ENCODE results near the gene SPNS3. TPM values are rescaled to one million over a fixed set of nuclear protein-coding genes. Genes with fewer than 3 reads are reported as not detected.

SPNS3 gene
- total RNA-seq, 1 experiment from 2014 or later, result 0.64 TPM

- DNase-seq (ENCODE audit: low read depth), result no peak
Measured at GRCh38 chr17:4507361-4508111, 73.8 kb downstream of the SPNS3 start.

DNA sequence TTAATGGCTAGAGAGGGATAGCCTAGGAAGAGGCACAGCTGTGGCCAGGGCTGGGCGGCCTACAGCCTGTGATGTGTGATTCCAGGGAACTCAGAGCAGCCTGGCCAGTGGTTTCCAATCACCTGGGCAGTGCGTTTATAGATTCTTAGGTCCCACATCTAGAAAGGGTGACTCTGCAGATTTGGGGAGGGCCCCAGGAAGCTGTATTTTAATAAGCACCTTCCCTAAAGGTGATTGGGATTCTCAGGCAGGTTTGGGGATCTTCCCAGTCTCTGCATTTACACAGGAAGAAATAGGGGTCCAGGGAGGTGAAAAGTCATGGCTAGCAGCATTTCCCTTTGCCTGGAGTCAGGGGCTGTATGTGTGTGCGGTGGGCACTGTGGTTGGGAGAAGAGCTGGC, 74.5 kb downstream of the SPNS3 start:
- no peak for DNase-seq (ENCODE audit: low read depth)

- DNase-seq (ENCODE audit: low read depth), result no peak
Measured at GRCh38 chr17:4509401-4509800, 75.7 kb downstream of the SPNS3 start.

GRCh38 chr17:4509923-4510617, 76.3 kb downstream of the SPNS3 start:
- no peak for DNase-seq (ENCODE audit: low read depth)

DNA sequence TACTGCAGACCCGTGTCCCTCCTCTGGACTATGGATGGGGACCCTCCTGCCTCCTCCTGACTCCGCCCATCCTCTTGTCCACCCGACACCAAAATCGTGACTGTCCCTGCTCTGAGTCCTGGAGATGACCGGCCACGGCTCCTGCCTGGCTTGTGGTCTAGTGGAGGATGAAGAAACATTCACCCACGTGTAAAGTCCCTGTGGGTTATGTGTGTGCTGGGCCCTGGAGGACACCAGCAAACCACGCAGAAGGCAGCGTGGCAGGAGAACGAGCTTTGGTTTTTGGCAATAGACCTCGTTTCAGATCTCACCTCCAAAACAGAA, 76.8 kb downstream of the SPNS3 start:
- no peak for DNase-seq (ENCODE audit: low read depth)

DNA sequence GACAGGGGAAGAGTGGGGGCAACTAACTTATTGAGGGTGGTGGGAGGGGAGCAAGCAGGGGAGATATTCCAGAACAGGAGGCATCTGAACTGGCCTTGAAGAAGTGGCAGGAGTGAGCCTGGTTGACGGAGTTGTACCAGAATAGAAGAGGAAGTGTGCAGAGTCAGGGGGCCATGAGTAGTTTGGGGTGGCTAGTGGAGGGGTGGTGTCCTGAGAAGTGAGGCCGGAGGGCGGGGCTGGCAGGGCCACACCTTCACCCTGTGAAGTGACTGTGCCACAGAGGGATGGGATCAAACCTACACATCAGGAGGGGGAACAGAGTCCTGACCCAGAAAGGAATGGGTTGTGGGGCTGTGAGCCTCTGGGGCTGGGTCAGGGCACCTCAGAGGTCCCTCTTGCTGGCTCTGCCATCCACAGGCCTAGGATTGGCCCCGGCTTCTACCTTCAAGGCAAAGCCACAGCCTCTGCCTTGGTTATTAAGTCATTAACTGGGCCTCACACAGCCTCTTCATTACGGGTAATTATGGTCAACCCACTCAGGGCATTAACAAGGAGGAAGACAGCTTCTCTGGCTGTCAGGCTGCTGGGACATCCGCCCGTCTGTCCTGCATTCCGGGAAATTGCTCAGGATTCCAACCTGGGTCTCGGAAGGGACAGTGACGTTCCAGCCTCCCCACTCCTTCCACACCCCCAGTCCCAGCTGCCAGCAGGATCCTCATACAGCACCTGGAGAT, 77.6 kb downstream of the SPNS3 start:
- DNase-seq (ENCODE audit: low read depth), result no peak

DNA sequence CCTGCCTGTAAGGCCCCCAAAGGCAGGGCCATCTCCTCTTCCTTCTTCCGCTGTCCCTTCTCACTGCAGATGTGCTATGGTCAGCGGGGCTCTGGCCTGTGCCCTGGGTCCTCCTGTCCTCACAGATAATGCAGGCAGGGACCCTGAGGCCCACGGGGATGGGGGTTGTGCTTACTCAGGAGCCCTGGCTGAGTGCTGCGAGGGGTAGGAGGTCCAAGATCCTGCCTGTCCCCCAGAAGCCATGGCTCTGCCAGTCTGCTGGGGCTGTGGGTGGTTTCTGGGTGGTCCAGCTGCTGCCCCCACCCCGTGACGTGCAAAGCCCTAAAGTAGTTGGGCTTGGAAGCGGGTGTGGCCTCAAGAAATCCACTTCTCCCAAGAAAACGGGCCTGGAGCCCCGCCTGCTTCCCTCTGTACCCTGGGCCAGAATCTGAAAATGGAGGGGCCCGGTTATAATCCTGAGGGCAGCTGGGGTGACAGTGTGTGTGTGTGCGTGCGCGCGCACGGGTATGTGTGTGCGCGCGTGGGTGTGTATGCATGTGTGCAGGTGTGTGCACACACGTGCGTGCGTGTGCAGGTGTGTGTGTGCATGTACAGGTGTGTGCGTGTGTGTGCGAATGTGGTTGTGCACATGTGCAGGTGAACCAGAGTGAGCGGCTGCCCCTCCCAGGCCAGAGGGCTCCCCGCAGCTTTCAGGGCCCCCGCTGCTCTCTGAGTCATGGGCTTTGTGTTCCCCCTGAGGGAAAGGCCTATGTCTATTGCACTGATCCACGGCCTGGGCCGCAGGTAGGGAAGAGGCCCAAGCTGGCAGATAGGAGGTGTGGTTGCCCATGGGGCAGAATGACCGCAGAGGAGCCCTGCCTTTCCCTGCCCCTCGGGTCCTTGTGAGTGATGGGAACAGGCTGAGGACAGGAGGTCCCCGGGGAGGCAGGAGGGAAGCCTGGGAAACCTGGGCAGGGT, 78.7 kb downstream of the SPNS3 start:
- no peak for DNase-seq (ENCODE audit: low read depth)

DNA sequence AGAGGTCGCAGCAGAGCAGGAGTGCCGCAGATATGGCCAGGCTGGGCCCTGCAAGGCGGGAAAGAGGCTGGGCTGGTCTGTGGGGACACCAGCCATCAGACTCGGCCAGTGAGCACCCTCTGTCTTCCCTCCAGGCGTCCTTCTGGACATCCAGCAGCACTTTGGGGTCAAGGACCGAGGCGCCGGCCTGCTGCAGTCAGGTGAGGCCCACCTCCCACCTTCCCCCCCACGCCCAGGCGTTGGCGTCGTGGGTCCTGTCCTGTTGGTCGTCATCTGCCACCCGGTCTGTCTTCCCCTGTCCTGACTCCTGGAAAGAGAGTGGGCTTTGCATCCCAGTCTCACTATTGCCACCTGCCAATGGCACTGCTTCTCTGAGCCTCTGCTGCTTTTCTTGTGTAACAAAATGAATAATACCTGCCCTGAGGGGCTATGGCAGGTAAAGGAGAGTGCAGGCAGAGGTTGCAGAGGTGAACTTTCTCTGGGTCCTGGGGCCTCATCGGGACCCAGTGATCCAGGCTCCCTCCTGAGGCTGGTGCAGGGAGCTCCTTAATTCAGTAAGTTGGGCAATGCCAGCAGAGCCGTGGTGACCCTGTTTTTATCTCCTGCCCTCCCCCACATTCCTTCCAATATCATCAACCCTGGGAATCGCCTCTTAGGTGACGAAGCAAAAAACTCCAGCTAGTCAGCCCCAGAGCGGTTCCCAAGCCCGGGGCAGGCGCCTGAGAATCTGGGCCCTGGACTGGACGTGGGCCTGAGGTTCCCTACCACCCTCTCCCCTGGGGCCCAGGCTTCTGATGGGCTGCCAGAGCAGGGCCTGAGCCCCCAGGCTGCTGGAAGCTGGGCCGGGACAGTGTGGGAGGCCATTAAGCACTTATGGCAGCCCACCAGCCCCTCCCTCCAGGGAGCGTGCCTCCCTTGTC, 79.6 kb downstream of the SPNS3 start:
- DNase-seq (ENCODE audit: low read depth), result no peak

DNA sequence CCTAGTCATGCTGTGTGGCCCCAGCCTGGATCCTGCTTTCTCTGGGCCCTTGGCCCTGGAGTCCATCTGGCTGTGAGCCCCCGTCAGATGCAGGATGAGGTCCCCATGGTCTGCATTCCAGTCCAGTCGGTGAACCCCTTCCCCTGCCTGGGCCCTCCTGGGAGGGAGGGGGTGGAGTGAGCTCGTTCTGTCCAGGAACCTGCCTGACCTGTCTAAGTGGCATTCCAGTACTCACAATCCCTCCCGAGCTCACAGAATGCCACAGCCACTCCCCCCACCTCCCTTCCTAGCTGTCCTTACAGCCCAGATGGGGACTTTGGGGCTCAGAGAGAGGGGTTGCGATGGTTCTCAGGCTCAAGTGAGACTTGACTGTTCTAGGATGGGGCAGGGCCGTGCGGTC, 80.5 kb downstream of the SPNS3 start:
- DNase-seq (ENCODE audit: low read depth), result no peak

GRCh38 chr17:4514779-4515178, 81.0 kb downstream of the SPNS3 start:
- no peak for DNase-seq (ENCODE audit: low read depth)

GRCh38 chr17:4515501-4515900, 81.8 kb downstream of the SPNS3 start:
- DNase-seq (ENCODE audit: low read depth), result no peak

DNA sequence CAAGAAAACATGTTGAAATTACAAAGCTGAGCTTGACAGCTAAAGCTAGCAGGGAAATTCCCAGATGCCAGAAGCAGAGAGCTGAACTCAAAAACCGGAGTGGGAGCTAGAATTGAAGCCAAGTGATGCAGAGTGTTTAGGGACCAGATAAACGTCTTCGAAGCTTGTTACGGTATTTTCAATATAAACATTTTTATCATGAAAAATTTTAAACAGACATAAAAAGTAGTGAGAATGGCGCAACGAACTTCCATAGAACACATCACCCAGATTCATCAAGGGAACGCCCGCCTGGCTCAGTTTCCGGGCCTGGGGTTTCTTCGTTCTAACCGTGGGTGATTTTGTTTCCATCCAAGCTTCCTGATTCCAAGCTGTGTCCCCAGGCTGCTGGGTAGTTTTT, 83.0 kb downstream of the SPNS3 start:
- no peak for DNase-seq (ENCODE audit: low read depth)

DNA sequence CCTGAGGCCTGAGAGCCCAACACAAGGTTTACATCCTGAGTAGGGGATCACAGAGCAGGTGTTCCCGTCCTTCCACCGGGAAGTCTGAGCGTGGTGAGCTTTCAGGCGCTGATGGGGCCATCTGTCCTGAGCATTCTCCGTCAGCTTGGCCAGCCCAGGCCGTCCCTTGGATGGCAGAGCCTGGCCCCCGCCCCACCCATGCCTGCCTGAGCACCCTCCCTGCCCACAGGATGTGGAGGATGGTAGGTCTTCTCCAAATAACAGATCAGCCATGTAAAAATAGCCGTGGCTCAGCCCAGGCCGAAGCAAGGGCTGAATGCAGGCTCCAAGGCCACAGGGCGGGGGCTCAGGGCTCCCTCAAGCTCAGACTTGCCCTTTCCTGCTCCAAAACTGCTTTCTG, 85.2 kb downstream of the SPNS3 start:
- DNase-seq (ENCODE audit: low read depth), result no peak

GRCh38 chr17:4519361-4519788, 85.6 kb downstream of the SPNS3 start:
- no peak for DNase-seq (ENCODE audit: low read depth)

- DNase-seq (ENCODE audit: low read depth), result no peak
Measured at GRCh38 chr17:4520060-4520893, 86.5 kb downstream of the SPNS3 start.

DNA sequence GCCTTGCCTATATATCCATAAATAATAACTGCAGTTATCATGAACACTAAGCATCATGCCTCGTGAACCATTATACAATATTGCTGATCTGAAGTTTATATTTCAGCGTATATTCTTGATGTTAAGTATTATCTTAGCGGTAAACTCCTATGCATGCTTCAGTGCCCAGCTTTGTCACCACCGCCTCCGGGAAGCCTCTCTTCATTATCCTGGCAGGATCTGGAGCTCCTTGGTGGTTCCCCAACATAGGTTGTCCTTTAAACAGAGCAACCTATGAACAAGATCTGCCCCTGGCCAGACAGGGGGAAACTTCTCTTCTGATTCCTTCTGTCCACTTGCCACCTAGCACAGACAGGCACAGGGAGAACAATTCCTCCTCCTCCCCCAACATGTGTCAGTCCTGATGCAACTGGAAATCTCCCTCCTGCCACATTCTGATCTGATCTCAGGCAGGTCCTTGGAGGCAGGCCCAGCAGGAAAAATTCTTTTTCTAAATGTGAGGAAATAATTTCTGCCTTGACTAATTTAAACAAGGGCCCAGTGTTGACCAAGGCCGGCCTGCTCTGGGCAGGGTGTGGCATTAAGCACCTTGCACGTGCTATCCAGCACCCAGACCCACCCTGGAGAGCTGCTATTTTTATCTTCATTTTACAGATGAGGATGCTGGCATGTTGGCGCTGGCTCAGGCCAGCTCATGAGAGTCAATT, 87.3 kb downstream of the SPNS3 start:
- DNase-seq (ENCODE audit: low read depth), result no peak

DNA sequence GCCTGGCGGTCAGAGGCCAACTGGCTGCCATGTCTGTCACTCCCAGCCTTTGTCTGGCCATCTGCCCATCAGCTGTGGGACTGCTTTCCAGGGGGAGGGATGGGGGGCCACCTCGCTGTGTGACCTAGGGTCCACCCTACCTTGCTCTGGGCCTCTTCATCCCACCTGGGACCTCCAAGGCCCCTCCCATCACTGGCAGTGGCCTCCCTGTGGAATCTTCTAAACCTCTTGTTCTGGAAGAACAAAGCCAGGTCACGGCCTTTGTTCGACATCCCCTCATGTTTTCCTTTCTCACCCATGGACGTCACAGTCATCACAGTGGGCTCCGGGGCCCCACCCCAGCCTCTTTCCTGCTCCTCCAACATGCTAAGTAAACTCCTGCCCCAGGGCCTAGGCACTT, 88.9 kb downstream of the SPNS3 start:
- DNase-seq (ENCODE audit: low read depth), result no peak

GRCh38 chr17:4523946-4524345, 90.2 kb downstream of the SPNS3 start:
- DNase-seq (ENCODE audit: low read depth), result no peak
